Cardiac septum (tissue), 1 donor: ENCODE data around the gene SLAMF6. TPM values are rescaled to one million over a fixed set of nuclear protein-coding genes. Genes with fewer than 3 reads are reported as not detected.
"Not testable (repeated sequence)": the region's sequence is repeated elsewhere in the genome, so short reads cannot be mapped to it uniquely, and the experiment has no call there.

Experiments used
- DNase-seq: peaks from one replicate; pipeline ENCODE4 v3.0.0-alpha.2; 2020; ENCODE audit warnings: low spot score
- intact Hi-C: fragments of 100-400 bp; cut with DNase I; formaldehyde crosslinking; loops from one replicate; pipeline ENCODE4 v1.14.0; 2022
- total RNA-seq: library from RNA; stranded (reverse); fragmentation: NEBNext Ultra II Directional; extraction: Animal tissue kit (Norgen Biotek cat#: 25700); gene quantifications from one replicate; pipeline ENCODE4 v1.2.1, GENCODE V29; 2021
- donor health status: DM: no; HTN: no; CAD: no.

Gene SLAMF6
- total RNA-seq, 1 donor from 2014 or later, result 0.13 TPM

DNA sequence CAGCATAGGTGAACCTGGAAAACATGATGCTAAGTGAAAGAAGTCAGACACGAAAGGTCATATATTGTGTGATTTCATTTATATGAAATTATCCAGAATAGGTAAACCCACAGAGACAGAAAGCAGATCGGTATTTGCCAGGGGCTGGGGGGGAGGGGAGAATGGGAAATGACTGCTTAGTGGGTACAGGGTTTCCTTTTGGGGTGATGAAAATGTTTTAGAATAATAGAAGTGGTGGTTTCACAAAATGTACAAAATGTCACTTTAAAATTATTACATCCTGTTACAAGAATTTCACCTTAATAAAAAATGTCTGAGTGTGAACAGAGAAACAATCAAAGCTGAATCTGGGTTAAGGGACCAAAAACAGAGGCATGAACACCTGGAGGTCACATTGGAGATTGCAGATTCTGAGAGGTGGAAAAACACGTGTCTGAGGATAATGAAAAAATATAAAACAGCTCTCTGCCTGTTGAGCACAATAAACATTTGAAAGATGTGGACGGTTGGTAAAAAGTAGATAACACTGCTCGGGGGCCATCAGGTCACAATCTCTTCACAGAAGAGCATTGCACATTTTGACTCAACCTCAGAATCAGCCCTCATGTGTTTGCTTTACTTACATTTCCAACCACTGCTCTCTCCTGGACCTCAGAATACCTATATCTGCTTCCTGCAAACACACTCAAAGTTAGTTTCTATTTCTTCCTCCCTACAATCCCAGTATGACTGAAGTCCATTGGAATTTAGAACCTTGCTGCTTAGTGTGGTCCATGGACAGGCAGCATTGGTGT, 3.2 kb downstream of the SLAMF6 start:
- no peak for DNase-seq
- intact Hi-C loops, result no loop called here

DNA sequence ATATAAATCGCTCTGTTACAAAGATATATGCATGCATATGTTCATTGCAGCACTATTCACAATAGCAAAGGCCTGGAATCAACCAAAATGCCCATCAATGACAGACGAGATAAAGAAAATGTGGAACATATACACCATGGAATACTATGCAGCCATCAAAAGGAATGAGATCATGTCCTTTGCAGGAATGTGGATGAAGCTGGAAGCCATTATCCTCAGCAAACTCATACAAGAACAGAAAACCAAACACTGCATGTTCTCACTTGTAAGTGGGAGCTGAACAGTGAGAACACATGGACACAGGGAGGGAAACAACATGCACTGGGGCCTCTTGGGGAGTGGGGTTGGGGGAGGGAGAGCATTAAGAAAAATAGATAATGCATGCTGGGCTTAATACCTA, 5.5 kb downstream of the SLAMF6 start:
- DNase-seq, intact Hi-C loops: not testable (repeated sequence)

DNA sequence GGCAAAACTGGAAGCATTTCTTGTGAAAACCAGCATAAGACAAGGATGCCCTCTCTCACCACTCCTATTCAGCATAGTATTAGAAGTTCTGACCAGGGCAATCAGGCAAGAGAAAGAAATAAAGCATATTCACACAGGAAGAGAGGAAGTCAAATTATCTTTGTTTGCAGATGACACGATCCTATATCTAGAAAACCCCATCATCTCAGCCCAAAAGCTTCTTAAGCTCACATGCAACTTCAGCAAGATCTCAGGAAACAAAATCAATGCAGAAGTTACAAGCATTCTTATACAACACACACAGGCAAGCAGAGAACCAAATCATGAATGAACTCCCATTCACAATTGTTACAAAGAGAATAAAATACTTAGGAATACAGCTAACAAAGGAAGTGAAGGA, 7.1 kb downstream of the SLAMF6 start:
- DNase-seq, intact Hi-C loops: not testable (repeated sequence)

DNA sequence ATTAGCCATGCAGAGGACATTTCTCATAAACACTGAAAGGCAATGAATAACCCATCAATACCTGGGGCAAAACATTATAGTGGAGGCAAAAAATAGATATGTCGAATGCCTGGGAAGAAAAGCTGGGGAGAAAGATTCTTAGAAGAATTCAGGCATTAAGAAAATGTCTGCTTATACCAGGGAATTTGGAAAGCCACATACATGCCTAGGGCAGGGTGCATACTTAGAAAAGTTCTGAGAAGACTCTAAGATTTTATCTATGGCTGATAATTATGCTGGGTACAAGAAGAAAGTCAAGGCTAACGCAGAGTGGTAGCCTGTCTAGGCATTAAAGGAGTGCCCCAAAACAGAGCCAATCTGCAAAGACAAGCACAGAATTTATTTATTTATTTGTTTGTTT, 18.4 kb downstream of the SLAMF6 start:
- no peak for DNase-seq
- intact Hi-C loops, result no loop called here

DNA sequence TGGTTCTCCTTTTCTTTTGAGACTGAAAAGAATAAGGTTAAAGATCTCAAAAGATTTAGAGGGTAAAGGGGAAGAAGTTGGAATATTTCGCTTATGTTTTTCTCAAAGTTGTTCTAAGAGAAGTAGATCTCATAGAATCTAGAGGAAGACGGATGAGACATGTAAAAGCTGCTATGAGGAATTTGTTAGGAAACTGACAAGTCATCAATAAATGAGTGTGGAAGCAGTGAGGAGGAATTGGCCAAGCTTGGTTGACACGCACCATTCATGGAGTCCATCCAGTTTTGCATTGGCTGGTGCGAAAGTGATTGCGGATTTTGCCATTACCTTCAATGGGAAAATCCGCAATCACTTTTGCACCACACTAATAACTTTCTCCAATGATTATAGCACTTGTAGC, 20.0 kb downstream of the SLAMF6 start:
- DNase-seq, result no peak
- intact Hi-C loops, result no loop called here

DNA sequence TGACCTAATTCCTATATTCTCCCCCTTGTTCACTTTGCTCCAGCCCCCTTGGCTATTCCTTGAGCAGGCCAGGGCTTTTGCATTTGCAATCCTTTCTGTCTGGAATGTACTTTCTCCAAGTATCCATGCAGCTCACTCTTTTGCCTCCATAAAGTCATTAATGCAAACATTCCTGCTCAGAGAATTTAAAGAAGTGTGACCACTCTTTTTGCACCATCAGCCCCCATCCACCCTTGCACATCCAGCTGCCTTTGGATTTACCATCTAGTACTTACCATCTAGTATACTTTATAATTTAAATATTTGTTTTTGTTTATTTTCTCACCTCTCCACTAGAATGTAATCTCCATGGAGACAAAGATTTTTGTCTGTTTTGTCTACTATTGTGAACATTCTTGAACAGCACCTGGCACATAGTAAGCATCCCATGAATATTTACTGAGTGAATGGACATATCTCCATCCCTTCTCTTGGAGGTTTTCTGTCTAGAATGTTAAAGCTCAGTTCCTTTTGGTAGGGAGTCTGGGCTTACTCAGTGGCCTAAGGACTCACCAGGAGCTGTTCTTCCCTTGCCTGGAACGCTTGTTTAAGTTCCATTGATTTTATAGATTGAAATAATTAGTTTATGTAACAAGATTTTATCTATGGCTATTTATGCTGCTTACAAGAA, 22.6 kb downstream of the SLAMF6 start:
- no peak for DNase-seq
- intact Hi-C loops, result no loop called here

DNA sequence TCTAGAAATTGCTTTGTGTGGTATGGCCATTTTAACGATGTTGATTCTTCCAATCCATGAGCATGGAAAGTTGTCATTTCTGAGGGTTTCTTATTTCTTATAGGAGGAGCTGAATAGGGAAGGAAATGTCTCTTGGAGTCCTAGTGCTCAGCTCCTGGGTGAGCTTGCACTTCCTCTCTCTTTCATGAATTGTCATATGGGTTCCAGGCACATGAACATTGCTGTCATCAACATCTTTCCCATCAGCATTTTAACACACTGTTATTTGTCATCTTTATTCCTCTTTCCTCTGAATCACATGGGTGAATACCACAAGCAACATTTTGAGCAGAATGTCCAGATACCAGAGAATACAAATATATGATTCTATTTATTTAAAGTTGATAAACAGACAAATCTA, 23.4 kb downstream of the SLAMF6 start:
- intact Hi-C loops, result no loop called here
- DNase-seq, result no peak

DNA sequence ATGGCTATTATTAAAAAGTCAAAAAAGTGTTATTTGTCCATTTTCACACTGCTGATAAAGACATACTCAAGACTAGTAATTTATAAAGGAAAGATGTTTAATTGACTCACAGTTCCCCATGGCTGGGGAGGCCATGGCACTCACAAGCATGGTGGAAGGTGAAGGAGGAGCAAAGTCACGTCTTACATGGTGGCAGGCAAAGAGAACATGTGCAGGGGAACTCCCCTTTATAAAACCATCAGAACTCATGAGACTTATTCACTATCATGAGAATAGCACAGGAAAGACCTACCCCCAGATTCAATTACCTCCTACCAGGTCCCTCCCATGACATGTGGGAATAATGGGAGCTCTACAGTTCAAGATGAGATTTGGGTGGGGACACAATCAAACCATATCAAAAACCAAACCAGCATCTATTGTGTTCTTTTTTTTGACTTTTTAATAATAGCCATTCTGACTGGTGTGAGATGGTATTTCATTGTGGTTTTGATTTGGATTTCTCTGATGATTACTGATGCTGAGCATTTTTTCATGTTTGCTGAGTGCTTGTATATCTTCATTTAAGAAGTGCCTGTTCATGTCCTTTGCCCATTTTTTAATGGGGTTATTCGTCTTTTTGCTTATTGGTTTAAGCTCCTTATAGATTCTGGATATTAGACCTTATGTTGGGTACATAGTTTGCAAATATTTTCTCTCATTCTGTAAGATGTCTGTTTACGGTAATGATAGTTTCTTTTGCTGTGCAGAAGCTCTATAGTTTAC, 24.6 kb downstream of the SLAMF6 start:
- DNase-seq, intact Hi-C loops: not testable (repeated sequence)

DNA sequence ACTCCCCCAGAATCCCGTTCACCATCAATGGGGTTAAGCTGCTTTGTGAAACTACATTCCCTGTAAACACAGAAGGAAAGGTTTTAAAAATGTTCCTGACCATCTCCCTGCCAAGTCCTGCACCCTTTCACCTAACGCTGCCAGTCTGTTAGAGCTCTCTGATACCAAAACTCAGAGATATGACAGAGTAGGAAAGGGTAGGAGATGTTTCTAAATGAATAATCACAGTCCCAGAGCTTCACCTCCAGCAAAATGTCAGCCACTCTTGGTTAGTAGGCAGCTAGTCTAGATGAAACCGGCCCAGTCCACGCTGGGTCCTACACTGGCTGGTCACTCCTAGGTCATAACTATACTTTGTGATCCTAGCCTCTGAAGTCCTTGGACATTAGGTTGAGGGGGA, 26.7 kb downstream of the SLAMF6 start:
- intact Hi-C loops, result no loop called here
- DNase-seq, result no peak

DNA sequence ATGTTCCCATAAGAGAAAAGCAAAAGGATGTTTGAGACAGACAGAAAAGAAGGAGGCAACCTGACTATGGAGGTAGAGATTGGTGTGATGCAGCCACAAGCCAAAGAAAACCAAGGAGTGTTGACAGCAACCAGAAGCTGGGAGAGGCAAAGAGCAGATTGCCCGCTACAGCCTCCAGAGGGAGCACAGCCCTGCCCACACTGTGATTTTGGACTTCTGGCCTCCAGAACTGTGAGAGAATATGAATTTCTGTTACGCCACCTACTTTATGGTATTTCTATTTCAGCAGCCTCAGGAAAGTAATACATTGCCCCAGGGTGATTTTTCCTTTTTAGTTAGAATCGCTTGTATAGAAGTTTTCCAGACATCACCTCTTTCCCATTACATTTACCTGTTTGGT, 28.4 kb downstream of the SLAMF6 start:
- intact Hi-C loops, result no loop called here
- no peak for DNase-seq

DNA sequence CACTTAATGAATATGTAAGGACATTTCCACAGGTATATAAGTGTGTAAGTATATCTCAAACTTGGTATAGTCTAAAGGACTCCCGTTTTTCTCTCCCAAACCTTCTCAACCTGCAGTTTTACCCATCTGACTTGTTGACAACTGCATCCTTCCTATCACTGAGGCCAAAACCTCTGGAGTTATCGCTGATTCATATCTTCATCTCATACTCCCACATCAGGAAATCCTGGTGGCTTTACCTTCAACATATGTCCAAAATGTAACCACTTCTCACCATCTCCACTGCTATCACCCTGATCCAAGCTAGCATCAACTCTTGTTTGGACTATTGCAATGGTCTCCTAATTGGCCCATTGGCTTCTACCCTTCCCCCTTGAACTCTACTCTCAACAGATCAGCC, 30.4 kb downstream of the SLAMF6 start:
- intact Hi-C loops, result no loop called here
- no peak for DNase-seq

DNA sequence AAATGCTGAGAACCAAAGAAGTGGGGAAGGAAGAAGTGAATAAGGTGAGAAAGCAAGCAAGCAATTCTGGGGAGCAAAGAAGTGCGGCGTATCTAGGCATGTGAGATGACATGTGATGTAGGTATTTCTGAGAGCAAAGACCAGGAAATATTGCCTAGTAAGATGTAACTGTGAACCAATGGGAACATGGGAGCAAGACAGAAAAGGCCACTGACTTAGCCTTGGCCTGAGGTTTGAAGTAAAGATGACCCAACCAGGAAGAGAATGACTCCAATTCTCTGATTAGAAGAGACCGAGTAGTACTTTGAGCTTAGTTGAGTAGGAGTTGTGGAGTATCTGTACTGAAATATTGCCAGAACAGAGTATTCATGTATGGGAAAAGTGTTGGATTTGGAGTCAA, 31.1 kb downstream of the SLAMF6 start:
- DNase-seq, result no peak
- intact Hi-C loops, result no loop called here

DNA sequence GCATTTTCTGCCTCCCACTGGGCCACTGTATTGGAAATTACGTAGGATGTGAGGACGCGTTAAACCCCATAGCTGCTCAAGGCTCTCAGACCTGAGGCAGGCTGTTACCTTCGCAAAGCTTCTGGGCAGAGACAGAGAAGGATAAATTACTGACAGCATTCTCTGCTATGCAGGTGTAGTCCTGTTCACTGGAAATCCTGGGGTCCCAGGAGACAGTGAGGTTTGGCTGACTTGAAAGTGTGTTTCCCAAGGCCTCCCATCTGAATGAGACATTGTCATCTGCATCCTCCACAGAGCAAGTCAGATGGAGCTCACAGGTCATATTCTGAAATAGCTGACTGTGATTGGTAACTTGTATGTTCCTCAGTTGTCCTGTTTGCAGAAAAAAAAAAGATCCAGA, 32.0 kb downstream of the SLAMF6 start:
- DNase-seq, result no peak
- intact Hi-C loops, result no loop called here

DNA sequence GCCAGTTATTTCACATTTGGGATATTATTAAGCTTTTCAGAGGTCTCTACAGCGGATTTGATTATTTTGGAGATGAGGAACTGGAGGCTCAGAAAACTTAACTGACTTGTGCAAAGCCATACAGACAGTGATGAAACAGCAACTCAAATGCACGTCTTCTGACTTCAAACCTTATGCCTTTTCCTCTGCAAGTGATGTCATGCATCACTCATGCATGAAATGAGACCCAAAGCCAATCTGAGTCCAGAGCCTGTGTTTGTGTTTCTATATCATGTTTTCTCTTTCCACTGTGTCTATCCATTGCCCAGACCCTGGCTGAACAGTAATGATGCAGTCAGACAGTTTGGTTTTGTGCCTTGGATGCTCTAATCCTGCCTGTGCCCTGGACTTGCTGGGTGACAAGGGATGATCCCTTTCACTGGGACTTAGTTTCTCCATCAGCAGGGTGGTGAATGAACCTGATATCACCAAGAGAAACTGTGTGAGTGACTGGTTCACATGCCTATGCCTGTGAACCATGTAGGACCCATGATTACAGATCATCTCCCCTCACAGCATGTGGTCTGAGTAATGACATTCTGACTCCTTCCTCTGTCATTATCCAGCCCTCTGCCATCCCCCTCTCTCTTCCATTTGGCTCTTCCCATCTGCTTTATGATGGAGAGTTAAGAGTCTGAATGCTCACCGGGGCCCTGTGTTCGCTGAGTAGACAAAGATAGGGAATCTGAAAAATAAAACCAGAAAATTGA, 33.4 kb downstream of the SLAMF6 start:
- intact Hi-C loops, result no loop called here
- no peak for DNase-seq

DNA sequence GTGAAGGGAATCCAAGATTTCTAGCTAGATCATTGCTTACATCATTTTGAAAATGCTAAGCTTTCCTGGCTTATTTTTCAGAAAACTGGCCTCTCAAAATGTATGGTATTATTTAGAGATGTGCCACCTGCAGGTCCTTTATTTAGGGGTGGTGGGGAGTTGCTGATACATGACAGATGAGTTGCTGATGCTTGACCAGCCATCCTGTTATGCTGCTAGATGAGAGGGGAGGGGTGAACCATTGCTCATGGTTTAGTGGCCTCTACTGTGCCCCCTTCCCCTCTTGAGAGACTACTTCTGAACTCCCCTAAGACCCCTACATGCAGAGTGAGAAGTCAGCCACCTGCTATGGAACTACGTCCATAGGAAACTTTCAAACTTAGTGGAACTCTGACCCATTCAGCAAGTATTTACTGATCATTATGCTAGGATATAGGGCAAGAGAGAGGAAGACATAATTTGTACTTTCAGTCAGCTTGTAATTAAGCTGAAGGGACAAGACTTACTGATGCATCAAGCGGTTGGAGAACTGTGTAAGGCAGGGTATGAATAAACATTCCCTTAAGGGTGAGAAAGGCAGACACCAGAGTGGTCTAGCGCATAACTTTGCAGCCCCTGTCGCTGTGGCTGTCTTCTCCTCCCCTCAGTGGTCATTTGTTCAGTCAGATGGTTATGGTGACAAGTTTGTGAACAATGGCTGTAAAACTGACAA, 34.6 kb downstream of the SLAMF6 start:
- intact Hi-C loops, result no loop called here
- no peak for DNase-seq

DNA sequence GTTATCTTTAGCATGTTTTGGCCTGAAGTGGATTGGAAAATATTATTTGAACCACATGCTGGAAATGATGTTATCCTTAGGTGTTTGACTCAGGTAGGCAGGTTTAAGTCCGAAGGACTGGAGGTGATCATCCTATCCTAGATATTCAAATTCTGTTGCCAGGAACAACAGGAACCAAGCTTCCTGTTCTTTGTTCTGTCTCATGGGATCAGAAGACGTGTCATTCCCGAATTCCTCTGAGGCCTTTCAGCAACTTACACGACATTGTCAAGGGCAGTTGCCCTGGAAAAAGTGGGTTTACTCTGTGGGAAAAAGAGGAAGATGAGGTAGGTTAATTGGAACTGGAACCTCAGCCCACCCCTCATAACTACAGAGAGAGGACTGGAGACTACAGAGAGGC, 36.6 kb downstream of the SLAMF6 start:
- intact Hi-C loops, result no loop called here
- DNase-seq, result no peak

DNA sequence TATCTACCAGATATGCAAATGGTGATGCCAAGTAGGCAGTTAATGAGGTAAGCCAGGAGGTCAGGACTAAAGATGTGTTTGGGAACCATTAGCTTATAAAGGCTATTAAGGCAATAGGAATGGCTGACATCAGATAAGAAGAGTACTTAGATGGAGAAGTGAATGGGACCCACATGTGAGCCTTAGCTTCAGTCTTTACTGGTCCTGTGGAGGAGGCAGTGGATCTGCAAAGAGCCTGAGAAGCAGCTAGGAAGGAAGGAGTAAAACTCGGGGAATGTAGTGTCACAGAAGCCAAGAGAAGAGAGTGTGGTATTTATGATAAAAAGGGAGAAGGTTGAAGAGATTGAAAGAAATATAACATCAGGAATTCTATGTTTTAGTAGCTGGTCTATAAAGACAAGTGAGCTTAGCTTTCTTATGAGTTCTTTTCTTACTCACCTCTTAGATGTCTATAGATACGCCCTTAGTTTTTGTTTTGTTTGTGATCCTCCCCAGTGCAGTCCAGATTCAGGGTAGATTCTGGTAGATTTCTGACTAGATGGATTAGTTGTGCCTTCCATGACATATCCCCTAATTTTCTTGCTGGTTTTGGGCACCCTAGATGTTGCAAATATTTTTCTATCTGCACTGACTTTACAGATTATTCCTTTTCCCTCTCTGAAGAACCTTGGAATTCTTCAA, 39.4 kb downstream of the SLAMF6 start:
- intact Hi-C loops, result no loop called here
- DNase-seq, result no peak

DNA sequence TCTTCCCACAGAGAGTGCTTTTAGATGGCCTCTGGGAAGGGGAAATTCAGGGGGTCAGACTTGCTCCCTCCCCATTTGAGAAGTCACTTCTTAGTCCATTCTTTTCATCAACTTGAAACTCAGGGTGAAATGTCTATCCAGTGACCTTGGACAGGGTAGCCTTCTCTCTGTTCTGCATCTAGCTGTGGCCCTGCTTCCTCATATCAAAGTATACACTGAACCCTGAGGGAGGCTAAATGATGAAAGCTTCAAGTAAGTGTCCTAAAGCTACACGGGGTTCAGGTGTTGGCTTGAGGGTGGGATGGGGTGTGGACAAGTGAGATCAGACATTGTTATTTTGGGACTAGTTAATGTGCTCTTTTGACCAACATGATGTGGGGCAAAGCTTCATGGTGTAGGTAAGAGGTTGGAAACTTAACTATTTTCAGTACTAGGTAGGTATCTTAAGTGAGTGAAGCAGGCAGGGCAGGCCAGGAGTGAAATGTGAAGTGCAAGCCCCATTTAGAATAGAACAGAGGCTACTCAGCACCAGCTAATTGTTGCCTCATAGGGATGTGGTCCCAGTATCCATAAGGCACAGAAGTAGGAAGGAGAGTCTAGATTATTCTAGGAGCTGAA, 41.0 kb downstream of the SLAMF6 start:
- intact Hi-C loops, result no loop called here
- DNase-seq, result no peak
